VCaP (cell line): Measurements from ENCODE around the gene METTL1.

ENCODE experiments used
- H3K27ac ChIP-seq: fragments of 450-650 bp; 2 replicates; pipeline ENCODE4 v1.5.1; 2017
- CTCF ChIP-seq: fragments of 450-650 bp; conservative IDR thresholded peaks from 2 replicates; pipeline ENCODE4 v1.5.1; 2017; ENCODE audit warnings: mild to moderate bottlenecking, moderate library complexity

METTL1 gene

DNA sequence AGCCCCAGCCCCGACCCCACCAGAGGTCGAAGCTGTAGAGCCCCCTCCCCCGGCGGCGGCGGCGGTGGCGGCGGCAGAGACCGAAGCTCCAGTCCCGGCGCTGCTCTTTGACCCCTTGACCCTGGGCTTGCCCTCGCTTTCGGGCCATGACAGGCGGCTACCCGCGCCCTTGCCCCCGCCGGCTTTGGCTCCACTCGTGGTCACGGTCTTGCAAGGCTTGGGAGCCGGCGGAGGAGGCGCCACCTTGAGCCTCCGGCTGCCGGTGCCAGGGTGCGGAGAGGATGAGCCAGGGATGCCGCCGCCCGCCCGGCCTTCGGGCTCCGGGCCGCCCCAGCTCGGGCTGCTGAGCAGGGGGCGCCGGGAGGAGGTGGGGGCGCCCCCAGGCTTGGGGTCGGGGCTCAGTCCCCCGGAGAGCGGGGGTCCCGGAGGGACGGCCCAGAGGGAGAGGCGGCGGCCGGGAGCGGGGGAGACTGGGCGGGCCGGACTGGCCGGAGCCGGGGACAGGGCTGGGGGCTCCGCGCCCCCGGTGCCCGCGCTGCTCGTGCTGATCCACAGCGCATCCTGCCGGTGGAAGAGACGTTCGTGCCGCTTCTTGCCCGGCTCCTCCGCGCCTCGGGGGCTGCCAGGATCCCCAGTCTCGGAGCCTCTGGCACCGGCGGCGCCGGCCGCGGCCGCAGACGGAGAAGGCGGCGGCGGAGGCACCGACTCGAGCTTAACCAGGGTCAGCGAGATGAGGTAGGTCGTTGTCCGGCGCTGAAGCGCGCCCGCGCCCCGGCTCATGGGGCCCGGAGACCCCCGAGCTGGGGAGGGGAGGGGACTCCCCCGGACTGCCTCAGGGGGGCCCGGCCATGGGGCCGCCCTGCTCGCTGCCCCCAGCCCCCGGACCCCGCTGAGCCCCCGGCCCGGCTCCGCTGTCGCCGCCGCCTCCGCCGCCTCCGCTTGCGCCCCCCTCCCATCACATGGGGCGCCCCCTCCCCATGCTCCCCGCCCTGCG lies 34.1 kb downstream of the METTL1 start:
- TF ChIP-seq CTCF, result peak; percentile 68
- H3K27ac ChIP-seq, result peak overlapping the region; percentile 15; the same call in 1 of the 2 replicates

DNA sequence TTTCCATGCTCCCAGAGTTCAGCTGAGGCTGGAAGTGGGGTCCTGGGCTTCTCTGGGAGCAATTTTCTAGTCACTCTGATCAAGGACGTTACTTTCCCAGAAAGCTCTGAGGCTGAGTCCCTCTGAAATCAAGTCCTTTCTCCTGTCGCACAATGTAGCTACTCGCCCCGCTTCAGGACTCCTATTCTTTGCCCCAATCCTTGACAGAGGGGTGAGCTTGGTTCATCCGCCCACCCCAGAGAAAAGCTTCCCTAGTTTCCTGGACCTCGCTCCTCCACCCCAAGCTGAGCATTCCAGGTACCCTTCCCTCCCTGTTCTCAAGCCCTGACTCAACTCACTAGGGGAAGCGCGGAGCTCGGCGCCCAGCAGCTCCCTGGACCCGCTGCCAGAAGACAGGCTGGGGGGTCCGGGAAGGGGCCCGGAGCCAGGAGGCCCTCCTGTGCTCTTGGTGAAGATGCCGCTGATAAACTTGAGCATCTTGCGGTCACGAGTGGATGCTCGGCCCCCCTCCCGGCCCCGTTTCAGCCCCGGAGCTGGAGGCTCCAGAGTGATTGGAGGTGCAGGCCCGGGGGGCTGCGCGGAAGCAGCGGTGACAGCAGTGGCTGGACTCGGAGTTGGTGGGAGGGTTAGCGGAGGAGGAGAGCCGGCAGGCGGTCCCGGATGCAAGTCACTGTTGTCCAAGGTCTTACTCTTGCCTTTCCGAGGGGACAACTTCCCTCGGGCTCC lies 35.0 kb downstream of the METTL1 start:
- no peak overlapping the region for H3K27ac ChIP-seq
- no peak for TF ChIP-seq CTCF

- TF ChIP-seq CTCF, result peak; percentile 74
- no peak overlapping the region for H3K27ac ChIP-seq
Observed at GRCh38 chr12:57735952-57736740, 35.8 kb downstream of the METTL1 start.

DNA sequence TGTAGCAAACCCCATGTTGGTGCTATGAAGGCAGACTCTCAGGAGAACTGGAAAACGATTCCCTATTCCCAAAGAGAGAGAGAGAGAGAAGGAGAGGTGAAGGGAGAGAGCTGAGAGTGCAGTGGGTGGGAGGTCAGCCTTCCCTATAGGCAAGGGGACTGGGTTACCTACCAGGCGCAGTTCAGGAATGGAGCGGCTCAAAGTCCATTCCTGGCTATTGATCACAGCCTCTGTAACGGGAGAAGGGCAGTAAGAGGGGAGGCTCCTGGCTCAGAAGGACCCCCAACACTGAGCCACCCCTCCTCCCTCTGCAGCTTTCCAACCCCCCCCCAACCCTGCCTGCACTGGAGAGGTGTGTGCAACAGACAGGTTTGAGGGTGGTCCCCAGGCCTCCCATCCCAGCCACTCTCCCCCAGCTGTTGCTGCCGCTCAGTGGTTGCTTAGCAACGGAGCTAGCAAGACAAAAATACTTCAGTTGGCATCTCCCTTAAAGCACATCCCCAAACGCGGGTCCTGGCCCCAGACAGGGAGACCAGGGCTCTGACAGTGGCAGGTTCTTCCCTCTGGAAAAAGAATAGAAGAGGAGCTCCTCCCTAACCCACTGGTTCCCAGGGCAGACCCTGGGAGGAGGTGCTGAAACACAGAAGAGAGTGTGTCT lies 36.6 kb downstream of the METTL1 start:
- no peak for TF ChIP-seq CTCF
- H3K27ac ChIP-seq, result no peak overlapping the region

- no peak for TF ChIP-seq CTCF
- no peak overlapping the region for H3K27ac ChIP-seq
Observed at GRCh38 chr12:57734591-57734990, 37.3 kb downstream of the METTL1 start.

DNA sequence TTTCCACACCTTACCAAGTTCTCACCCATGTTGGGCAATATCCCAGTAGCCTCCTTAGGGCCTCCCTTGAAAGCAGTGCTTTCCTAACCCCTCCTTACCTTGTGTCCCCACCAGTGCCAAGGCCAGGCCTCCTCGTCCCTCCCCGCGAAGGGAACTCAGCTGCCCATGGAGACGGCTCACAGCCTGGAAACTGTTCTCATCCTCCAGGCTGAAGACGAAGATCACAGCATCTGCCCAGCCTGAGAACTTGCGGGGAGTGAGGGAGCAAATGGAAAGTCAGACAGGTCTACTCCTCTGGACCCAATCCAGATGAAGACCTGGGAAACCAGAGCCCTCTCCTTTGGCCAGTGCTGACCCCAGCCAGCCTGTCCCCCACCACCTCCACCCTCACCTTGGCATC lies 38.0 kb downstream of the METTL1 start:
- no peak for TF ChIP-seq CTCF
- H3K27ac ChIP-seq, result no peak overlapping the region
